ENCODE measurements around the gene BCKDHB.

GRCh38 chr6:80209430-80209829 lies 103.0 kb downstream of the BCKDHB start:
- TF ChIP-seq CTCF (IDR thresholded peaks at IDR 0.05) (no peak), POLR2AphosphoS5 (IDR thresholded peaks at IDR 0.05; ENCODE audit: low read depth, low read length) (no peak), REST (IDR thresholded peaks at IDR 0.05; ENCODE audit: insufficient read depth in 1 of 2, low read depth in 2 of 2, low read length in 1 of 2) (no peak)
